Colon (tissue), 2 donors: ENCODE data around the gene GPX5.
"Not testable (repeated sequence)": the region's sequence is repeated elsewhere in the genome, so short reads cannot be mapped to it uniquely, and the experiment has no call there.

Experiments
- FAIRE-seq: peaks from 2 replicates; lab custom pipeline; 2012; peaks lifted over from hg19 to GRCh38; lab: Jason Lieb, UNC
- donor health status: control.
- donor health status: control.

Gene GPX5, protein sequence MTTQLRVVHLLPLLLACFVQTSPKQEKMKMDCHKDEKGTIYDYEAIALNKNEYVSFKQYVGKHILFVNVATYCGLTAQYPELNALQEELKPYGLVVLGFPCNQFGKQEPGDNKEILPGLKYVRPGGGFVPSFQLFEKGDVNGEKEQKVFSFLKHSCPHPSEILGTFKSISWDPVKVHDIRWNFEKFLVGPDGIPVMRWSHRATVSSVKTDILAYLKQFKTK

DNA sequence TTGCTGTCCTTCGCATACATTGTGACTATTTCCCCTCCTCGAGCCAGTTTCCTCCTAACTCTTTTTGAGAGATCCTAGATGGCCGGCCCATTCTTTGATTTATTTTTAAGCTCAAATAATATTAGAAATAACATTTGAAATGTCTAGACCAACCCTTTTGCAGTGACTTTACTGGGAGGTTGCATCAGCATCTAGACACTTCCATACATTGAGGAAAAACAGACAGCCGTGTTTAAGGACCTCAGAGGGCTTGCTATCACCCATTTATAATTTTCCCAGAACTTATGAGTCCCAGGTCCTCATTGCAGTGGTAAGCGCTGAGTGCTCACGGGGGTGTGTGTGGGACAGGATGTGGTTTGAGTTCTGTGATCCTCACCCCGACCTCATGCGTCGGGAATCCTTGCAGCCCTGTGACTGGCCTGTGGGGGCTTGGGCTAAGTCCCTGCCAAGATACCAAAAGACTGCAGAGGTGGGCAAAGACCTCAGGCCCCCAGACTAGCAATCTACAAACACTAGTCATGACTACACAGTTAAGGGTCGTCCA is at the start of gene GPX5:
Gene GPX5 (plus strand): TSS at position 386 of the 544 bp plus-strand sequence. CDS start 133 bp downstream, at position 519.
- no peak for FAIRE-seq

DNA sequence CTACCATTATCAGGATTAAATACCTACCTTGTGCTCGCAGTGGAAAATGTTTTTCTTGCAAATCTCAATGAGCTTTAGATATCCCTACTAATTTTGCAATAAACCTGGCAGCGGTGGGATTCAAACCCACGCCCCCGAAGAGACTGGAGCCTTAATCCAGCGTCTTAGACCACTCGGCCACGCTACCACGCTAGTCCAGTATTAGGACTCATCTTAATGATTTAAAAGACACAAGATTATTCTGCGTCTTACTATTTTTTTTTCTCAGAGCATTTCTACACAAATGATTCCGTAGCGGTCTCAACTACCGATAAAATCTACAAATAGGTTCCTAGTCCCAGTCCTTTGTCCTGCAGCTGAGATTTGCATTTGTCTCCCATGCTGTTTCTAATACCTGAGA is 47.2 kb upstream of the GPX5 start:
- no peak for FAIRE-seq

DNA sequence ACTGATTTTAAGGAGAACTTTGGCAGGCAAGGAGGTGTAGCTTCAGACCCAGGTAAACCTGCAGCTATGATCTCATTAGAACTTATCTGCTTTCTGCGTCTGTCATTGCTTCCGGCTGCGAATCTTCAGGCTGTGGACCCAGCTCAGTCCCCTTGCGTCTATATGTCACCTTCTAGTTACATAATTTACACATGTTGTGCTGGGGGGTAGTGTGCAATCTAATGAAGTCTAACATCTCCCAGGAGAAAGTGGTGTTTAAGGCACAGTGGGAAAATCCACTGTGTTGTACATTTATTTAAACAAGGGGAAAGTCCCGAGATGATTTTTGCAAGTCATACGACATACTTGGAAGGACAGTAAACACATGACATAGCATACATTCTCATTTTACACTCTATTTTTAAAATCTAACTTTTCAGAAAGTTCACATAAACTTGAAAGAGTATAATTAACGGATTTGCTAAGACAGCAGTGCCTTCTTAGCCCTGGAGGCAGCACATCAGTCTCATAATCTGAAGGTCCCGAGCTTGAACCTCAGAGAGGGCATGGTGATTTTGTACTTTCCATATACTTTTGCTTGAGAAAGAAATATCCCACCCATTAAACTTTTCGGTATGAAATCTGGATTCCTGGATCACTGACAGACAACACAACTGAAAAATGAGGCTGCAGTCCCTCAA is 45.3 kb upstream of the GPX5 start:
- no peak for FAIRE-seq

DNA sequence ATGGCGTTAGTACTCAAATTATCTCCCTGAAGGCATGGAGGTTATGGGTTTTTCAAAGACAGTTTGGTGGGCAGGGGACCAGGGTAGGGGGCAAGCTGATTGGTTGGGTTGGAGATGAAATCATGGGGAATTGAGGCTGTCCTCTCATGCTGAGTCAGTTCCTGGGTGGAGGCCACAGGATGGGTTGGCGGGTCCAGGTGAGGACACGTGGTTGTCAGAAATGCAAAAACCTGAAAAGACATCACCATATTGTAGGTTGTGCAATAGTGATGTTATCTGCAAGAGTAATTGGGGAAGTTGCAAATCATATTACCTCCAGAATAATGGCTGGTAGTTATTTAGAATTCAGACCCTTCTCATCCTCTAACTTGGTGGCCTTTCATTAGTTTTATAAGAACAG is 40.2 kb upstream of the GPX5 start:
- no peak for FAIRE-seq

DNA sequence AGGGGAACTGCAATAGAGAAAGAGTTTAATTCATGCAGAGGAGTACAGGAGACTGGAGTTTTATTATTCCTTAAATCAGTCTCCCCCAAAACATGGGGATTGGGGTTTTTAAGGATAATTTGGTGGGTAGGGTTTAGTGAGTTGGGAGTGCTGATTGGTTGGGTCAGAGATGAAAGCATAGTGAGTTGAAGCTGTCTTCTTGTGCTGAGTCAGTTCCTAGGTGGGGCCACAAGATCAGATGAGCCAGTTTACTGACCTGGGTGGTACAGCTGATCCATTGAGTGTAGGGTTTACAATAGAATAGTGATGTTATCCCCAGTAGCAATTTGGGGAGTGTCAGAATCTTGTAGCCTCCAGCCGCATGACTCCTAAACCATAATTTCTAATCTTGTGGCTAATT is 39.1 kb upstream of the GPX5 start:
- FAIRE-seq, result no peak

DNA sequence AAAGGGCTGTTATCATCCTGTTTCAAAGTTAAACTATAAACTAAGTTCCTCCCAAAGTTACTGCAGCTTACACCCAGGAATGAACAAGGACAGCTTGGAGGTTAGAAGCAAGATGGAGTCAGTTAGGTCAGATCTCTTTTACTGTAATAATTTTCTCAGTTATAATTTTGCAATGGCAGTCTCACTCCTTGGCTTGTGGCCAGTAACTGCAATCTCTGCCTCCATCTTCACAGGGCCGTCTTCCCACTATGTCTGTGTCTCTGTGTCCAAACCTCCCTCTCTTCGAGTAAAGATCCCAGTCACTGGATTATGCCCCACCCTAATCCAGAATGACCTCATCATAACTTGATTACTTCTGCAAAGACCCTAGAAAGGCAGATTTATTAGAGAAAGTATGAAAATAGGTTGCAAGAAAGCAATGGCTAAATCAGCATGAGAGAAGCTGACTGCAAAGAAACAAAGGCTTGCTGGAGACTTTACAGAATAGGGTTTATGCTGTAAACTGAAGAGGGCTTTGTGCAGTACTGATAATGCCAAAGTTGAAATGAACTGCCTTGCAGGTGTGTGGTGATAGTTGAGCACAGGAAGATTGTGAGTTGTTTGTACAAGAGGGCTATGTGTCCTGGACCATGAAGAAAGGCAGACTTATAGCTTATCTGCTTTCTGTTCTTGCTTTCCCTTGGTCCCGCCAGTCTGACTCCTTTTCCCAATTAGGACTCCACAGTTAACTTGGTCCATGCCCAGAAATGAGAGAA is 38.5 kb upstream of the GPX5 start:
- FAIRE-seq, result no peak

DNA sequence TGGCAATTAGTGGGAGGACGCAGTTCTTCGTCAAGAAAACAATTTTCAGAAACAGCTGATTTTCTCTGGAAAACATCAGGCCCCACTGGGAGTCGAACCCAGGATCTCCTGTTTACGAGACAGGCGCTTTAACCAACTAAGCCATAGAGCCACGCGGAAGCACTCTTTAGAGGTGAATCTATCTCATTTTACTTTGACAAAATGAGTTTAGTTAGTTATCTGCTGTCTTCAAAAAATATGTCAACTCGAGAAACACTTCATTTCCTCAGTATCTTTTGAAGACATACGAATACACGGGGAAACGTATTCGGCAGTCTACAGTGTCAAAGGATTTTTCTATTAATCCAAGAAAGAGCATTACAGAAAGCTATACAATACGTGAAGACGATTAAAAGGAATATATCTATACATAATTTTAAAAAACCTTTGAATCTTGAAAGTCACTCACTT is 36.7 kb upstream of the GPX5 start:
- FAIRE-seq, result no peak

DNA sequence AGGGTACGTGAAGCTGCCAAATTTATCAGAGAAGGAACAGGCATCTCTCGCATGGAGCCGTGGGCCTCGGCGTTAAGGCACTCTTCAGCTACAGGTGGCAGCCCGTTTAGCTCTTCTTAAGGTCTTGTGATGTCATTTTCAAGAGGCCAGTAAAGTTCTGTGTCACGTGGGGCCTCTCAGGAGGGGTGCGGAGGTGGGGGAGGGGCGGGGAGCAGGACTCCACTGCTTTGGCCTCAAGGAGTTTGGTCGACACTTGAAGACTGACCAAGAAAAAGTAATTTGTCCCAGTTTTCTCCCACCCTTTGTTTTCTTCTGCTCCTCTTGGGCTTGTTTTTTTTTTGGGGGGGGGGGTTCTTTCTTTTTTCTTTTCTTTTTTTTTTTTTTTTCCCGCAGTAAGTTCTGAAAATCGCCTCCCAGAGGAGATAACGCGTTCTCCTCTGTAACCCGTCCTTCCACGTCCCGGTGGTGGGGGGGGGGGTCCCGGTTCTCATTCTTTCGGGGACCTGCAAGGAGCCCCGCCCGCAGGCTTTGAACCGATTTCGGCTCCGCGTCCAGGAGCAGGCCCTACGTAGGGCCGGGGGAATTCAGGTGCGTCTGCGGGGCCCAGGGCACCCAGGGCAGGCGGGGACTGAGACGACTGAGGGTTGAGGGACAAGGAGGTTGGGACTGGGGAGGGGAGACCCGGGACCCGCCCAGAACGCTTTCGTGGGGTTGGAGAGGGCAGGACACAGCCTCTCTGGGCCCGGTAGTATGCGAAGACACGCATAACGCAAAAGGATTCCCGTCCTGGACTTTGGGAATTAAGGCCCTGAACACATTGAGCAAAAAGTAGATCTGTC is 36.1 kb upstream of the GPX5 start:
- no peak for FAIRE-seq

DNA sequence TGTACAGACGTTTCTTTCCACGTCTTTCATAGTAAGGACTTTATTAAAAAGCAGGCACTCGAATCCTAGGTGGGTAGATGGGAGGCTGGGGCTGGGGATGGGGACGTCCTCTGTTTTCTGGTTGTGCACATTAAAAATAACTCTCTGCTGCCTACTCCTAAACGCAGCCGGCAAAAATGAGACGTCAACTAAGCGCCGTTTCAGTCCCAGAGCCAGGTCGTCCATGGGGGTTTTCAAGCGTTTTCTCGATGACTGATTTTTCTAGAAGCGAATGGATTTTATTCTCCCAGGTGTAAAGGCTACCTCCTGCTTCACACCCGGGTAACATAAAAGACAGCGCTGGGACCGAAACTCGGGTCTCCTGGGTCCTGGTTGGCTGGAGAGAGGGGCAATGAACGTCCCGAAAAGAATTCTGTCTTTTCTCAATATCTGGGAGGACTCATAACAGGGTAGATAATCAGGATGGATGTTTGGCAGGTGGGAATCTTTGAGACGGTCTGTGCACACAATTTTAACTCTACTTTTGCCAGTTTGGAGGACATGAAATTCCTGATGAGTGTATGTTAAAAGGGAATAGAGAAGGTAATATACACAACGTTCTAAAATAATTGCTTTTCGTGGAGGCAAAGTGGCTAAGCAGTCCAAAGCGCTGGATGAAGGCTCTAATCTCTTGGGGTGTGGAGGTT is 35.3 kb upstream of the GPX5 start:
- FAIRE-seq, result no peak

DNA sequence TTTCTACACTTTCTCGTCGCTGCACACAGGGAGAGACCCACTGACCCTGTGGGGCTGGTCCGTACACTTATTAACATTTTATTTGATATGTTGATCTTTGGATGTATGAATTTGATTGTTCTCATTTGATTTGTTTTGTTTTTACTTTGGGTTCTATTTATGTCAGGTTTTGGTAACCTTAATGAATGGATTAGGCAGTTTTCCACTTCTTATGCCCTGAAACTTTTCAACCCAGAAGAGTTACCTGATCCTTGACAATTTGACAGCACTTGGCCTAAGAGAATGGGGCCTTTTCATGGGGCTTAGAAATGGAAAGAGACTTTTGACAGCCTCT is 33.7 kb upstream of the GPX5 start:
- no peak for FAIRE-seq

DNA sequence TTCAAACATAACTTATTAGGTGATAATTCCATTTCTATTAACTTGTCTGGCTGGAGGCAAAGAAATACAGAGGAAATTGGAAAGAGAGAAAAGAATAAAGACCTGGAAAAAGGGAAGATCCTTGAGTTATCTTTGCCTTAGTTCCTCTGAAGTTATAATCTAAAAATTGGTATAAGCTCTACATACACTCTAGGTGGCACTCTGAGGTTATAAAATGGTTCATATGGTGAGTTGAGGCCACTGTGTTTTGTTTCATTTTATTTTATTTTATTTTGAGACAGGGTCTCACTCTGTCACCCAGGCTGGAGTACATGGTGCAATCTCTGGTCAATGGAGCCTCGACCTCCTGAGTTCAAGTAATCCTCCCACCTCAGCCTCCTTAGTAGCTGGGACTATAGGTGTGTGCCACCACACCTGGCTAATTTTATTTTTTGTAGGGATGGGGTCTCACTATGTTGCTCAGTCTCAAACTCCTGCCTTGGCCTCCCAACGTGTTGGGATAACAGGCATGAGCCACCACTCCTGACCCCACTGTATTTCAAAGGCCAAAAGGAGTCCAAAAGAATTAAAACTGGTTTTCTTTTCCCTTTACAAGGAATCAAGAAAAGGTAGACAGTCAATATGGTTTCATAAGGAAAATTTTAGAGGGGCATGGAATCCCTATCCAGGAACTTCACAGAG is 29.4 kb upstream of the GPX5 start:
- no peak for FAIRE-seq

DNA sequence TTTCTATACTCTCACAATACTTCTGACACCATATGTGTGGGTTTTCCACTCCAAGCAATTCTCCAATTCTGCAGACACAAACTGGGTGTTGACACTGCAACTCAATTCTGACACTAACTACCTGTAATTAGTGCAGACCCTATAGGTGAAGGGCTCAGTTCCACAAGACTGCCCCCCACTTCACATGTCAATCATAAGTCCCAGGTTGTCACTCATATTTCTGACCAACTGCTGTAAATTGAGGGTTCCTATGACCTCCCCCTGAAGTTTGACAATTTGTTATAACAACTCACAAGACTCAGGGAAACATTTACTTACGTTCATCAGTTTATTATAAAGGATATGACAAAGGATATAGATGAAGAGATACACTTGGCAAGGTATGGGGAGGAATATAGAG is 28.4 kb upstream of the GPX5 start:
- FAIRE-seq, result no peak

DNA sequence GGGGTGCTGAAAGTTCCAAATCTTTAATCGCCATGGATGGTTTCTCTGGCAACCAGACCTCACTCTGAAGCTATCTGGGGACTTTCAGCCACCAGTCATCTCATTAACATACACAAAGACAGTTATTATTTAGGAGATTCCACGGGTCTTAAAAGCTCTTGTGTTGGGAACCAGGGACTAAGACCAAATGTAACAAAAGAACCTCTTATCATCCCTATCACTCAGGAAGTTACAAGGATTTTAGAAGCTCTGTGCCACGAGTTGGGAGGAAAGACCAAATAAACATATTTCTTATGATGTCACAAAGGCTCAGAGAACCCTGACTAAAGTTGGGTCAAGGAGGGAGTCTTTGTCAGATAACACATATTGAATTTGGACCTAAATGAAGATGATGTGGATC is 27.8 kb upstream of the GPX5 start:
- FAIRE-seq, result no peak

DNA sequence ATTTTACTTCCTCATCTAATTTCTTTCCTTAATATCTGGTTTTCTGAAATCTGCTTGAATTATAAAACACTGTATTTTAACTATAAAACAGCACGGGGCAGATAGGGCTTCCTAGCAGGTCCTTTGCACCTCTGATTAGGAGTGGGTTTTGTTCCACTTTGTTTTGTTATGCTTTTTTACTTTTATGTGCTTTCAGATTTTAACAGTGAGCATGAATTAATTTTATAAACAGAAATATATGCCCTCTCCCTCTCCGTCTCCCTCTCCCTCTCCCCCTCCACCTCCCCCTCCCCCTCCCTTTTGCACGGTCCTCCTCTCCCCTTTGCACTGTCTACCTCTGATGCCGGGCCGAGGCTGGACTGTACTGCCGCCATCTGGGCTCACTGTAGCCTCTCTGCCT is 24.4 kb upstream of the GPX5 start:
- no peak for FAIRE-seq

DNA sequence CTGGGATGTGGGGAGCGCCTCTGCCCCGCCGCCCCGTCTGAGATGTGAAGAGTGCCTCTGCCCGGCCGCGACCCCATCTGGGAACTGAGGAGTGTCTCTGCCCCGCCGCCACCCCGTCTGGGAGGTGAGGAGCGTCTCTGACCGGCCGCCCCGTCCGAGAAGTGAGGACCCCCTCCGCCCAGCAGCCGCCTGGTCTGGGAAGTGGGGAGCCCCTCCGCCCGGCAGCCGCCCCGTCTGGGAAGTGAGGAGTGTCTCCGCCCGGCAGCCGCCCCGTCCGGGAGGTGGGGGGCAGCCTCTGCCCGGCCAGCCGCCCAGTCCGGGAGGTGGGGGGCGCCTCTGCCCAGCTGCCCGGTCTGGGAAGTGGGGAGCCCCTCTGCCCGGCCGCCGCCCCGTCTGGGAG is 23.5 kb upstream of the GPX5 start:
- FAIRE-seq, result not testable (repeated sequence)

DNA sequence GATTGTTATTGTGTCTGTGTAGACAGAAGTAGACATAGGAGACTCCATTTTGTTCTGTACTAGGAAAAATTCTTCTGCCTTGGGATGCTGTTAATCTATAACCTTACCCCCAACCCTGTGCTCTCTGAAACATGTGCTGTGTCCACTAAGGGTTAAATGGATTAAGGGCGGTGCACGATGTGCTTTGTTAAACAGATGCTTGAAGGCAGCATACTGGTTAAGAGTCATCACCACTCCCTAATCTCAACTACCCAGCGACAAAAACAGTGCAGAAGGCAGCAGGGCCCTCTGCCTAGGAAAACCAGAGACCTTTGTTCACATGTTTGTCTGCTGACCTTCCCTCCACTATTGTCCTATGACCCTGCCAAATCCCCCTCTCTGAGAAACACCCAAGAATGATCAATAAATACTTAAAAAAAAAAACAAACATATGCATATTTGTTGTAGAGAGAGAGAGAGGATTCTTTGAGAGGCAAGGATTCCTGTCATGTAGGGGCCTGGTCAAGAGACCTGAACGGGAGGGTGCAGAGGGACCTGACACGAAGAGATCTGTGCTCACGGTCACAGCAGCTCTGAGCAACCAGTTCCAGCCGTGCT is 22.9 kb upstream of the GPX5 start:
- not testable (repeated sequence) for FAIRE-seq

DNA sequence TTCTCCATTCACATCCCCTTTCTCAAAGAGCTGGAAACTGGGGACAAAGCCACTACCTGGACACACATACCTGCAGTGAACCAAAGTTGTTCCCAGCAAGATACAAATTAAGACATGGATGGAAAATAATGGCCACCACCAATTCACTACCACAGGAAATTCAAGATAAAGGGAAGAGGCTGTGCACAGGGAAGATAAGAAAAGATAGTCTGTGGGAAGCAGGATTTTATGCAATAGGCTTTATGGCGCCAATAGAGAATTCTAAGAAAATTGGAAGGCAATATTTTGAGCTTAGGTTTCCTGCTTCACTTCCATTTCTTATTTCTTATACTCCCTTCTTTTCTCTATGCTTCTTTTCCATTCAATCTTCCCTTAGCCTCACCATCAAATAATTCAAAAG is 19.9 kb upstream of the GPX5 start:
- FAIRE-seq, result no peak

DNA sequence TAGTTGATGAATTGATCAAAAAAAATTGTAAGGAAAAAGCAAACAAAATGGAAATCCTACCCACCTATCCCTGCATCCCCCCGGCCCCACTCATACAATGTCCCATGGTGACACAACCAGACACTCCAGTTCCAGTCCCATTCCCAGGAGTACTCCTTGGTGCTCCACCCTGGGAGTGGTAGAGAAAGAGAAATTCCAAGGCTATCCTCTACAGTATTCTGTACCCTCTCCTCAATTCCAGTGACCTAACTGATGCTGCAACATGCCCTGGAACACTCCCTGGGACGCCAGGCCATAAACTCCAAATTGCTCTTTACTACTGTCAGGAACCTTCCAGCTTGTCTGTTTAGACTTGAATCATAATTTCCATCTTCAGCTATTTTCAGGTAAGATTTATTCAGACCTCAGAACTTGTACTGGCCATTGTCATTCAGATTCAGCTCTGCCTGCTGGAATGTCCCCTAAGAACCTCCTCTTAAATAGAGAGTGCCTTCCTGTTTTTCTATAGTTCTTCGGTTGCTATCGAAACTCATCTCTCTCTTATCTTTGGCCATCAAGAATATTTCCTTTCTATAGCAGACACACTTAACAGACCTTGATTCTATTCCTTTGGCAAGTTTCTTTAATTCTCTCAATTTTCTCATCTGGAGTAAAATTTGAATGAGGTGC is 18.7 kb upstream of the GPX5 start:
- FAIRE-seq, result no peak

DNA sequence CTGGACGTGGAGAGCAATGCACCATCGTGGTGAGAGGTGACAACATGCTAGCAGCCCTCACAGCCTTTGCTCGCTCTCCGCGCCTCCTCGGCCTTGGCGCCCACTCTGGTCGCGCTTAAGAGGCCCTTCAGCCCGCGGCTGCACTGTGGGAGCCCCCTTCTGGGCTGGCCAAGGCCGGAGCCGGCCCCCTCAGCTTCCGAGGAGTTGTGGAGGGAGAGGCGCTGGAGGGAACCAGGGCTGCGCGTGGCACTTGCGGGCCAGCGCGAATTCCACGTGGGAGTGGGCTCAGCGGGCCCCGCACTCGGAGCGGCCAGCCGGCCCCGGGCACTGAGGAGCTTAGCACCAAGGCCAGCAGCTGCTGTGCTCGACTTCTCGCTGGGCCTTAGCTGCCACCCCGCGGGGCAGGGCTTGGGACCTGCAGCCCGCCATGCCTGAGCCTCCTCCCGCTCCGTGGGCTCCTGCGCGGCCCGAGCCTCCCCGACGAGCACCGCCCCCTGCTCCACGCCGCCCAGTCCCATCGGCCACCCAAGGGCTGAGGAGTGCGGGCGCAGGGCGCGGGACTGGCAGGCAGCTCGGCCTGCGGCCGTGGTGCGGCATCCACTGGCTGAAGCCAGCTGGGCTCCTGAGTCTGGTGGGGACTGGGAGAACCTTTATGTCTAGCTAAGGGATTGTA is 13.9 kb upstream of the GPX5 start:
- no peak for FAIRE-seq

DNA sequence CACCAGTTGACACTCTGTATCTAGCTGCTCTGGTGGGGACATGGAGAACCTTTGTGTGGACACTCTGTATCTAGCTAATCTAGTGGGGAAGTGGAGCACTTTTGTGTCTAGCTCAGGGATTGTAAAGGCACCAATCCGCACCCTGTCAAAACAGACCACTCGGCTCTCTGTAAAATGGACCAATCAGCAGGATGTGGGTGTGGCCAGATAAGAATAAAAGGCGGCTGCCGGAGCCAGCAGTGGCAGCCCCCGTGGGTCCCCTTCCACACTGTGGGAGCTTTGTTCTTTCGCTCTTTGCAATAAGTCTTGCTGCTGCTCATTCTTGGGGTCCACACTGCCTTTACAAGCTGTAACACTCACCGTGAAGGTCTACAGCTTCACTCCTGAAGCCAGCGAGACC is 13.3 kb upstream of the GPX5 start:
- not testable (repeated sequence) for FAIRE-seq
